ENCODE measurements around the gene PAOX.

The PAOX gene

DNA sequence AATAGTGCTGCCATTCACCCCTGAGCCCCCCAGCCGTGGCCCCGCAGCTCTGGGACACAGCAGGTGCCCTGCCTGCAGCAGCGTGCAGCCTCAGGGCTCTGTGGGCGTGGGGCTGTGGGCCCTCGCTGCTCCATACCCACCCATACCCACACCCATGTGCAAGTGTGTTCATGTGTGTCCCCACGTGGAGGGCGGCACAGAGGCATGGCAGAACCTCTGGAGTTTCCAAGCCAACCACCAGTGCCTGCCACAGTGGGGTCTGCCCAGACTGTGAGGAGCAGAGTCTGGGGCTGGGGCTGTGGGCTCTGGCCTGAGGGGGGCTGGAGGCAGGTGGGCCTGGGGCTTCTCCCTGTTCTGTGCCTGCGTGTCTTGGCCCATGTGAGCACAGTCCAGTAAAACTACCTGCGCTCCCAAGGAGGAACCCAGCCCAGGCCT, 29.5 kb upstream of the PAOX start:
- DNase-seq (ENCODE audit: low spot score) = no peak

- no peak for DNase-seq (ENCODE audit: low spot score)
Observed at GRCh38 chr10:133350283-133350949, 28.6 kb upstream of the PAOX start.

DNA sequence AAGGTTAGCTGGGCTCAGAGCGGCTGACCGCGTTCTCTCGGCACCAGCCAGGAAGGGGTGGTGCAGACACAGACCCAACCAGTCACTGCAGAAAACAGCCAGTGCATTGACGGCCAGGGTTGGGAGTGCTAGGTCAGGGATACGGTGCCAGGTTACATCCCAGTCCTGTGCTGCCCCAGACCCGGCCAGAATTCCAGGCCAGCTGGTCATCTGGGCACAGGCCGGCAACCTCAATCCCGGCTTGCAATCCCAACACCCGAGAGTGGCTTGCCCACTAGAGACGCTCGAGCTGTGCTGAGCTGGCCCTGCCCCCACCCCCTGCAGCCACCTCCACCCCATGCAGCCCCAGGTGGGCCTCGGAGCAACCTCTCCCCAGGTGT, 28.1 kb upstream of the PAOX start:
- no peak for DNase-seq (ENCODE audit: low spot score)

GRCh38 chr10:133351408-133352318, 27.4 kb upstream of the PAOX start:
- no peak for DNase-seq (ENCODE audit: low spot score)

DNA sequence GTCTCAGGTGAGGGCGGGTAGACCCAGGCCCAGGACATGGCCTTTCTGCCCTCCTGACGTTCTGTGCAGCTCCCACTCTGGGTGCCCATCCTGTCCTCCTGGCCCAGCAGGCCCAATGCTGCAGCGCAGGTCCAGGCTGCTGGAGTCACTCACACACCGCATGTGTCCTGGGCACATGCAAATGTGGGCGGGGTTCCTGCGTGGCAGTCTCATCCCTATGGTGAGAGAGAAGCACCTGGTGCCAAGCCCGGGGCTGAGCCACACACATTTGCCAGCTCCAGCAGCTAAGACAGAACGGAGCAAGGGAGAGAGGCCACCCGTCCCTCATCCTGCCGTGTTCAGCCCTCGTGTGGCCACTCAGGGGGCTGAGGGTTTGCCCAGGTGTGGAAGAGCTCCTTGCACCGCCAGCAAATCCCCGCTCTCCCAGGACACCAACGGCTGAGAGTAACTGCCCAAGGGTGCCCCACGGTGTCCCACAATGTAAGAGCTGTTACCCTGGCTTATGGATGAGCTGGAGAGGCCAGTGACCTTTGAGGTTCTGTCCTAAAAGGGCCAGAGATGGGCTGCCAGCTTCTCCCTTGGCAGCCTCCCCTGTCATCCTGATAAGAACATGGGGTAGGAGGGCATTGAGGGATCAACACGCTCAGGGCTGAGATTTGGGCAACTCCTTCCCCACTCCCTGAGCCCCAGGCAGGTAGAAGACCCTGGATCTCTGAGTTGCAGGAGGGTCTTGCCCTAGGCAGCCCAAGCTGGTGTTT, 25.7 kb upstream of the PAOX start:
- no peak for DNase-seq (ENCODE audit: low spot score)

- DNase-seq (ENCODE audit: low spot score) = no peak
Observed at GRCh38 chr10:133353988-133354605, 25.0 kb upstream of the PAOX start.

GRCh38 chr10:133354672-133355240, 24.3 kb upstream of the PAOX start:
- no peak for DNase-seq (ENCODE audit: low spot score)

- DNase-seq (ENCODE audit: low spot score) = no peak
Observed at GRCh38 chr10:133355266-133355665, 23.8 kb upstream of the PAOX start.

DNA sequence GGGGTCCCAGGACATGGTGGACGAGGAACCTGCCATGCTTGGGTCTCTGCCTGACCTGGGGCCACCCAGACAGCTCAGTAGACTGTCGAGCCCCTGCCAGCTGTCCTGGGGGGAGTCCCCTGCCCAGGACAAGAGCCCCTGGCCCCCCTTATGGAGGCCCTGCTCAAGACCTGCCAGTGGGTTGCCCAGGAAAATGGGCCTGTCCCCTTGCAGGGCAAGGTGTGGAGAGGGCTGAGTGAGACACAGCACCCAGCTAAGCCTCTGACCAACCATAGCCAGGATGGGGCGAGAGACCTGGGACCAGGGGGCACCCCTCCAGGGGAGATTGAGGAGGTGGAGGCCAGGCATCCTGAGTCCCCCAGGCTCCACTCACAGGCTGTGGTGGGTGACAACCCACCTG, 23.1 kb upstream of the PAOX start:
- DNase-seq (ENCODE audit: low spot score) = no peak

DNA sequence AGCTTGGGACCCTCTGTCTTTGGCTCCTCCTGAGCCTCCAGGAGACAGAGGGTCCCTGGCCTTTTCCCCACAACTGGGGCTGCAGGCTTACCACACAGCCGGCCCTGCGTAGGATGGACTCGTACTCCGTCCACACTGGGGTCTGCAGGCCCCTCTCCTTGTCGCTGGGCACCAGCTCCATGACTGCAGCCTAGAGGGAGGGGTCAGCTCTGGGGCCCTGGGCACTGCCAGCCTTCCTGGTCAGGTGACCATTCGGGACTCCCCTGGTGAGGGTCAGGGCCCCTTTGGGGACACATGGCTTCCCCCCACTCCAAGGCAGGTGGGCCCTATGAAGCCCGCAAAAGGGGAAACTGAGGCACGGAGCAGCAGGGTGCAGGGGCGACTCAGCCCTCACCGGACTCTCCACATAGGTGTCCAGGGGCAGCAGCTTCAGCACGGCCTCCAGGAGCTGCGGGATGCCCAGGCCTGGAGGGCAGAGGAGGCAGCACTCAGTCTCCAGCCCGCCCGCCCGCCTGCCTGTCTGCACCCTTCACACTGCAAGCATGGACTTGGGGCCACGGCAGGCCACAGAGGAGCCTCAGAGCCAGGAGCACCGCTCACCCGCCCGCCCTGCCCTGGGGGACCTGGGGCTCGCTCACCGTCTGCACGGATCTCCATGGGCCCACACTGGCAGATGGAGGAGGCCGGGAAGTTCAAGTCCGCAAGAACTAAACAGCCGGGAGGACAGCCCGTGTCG, 22.3 kb upstream of the PAOX start:
- DNase-seq (ENCODE audit: low spot score) = no peak

- peak; percentile 90 for DNase-seq (ENCODE audit: low spot score)
Observed at GRCh38 chr10:133357285-133358161, 21.5 kb upstream of the PAOX start, which contains the start of gene FUOM. FUOM (minus strand) TSS chr10:133358019; CDS start chr10:133358007, 12 bp downstream.

GRCh38 chr10:133358162-133358924, 20.7 kb upstream of the PAOX start:
- DNase-seq (ENCODE audit: low spot score) = no peak

- no peak for DNase-seq (ENCODE audit: low spot score)
Observed at GRCh38 chr10:133358925-133359310, 20.1 kb upstream of the PAOX start.

DNA sequence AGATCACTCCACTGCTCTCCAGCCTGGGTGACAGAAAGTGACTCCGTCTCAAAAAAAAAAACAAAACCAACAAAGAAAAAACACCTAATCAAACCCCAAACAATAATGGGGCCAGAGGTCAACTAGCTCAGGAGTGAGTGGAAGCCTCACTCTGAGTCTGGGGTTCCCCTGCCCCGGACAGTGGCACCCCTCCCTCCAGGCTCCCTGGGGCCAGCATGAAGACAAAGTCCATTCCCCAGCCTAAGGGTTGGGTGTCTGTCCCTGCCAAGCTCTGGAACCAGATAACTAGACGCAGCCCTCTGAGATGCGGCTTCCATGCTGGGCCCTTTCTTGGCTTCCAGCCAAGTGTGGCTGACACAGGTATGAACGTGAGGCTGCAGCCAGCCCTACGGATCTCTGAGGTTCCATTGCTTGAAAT, 19.5 kb upstream of the PAOX start:
- peak; percentile 91 for DNase-seq (ENCODE audit: low spot score)

- no peak for DNase-seq (ENCODE audit: low spot score)
Observed at GRCh38 chr10:133359972-133360610, 19.0 kb upstream of the PAOX start.

DNA sequence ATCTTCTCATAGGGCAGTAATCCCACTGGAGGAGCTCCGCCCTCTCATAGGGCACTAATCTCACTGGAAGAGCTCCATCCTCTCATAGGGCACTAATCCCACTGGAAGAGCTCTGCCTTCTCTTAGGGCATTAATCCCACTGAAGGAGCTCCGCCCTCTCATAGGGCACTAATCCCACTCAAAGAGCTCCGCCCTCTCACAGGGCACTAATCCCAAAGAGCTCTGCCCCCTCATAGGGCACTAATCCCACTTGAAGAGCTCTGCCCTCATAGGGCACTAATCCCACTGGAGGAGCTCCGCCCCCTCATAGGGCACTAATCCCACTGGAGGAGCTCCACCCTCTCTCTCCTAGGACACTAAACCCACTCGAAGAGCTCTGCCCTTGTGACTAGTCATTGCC, 17.8 kb upstream of the PAOX start:
- DNase-seq (ENCODE audit: low spot score) = no peak

DNA sequence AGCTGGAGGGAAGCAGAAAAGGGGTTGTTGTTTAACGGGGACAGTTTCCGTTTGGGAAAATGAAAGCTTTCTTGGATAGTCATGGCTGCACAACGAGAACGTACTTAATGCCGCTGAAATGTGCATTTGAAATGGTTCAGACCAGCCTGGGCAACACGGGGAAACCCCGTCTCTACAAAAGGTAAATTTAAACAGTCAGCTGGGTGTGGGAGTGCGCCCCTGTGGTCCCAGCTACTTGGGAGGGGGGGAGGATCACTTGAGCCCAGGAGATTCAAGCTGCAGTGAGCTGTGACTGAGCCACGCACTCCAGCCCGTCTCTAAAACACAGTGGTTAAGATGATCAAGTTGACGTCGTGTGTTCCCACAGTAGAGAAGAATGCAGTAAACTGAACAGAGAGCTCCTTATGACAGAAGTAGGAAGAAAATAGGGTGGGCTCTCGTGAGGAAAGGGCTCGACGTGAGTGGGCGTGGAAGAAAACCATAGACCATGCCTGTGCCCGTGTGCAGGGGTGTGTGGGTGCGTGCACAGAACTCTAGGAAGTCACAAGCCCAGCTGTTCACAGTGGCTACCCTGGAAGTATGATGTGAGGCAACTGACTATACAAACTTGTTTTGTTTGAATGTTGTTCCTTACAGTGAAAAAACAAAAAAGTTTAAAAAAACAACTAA, 17.2 kb upstream of the PAOX start:
- no peak for DNase-seq (ENCODE audit: low spot score)

DNA sequence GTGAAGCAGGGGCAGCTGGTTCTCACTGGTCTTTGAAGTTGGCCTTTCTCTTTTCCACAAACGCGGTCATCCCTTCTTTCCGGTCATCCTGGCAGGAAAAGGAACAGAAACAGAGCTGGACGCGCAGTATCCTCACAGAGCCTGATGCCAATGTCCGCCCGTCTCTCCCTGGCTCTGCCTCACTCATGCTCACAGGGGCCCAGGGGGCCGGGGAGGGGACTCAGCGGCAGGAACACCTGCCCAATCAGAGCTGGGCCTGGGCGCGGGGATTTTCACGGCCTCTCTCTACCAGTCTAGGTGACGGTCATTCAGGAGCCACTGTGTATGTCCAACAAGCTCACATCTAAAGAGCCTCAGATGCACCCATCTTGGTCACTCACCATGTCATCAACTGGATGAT, 16.2 kb upstream of the PAOX start:
- DNase-seq (ENCODE audit: low spot score) = no peak
